Peyer's patch (tissue), 4 donors: Measurements from ENCODE around the gene ADGRL3. TPM values are rescaled to one million over a fixed set of nuclear protein-coding genes. Genes with fewer than 3 reads are reported as not detected.
A peak's percentile ranks its signal among the peaks of the same experiment; 100 is the strongest.

Experiments
- DNase-seq, 3 donors: peaks; one replicate each; pipeline ENCODE4 v3.0.0-alpha.2; 2017 to 2019
- H3K27ac ChIP-seq, 4 donors: fragments of 200-600 bp; sonication (generic); one replicate each; pipeline ENCODE4 v1.5.1; 2016 to 2019
- H3K27me3 ChIP-seq, 2 donors: fragments of 200-600 bp; sonication (generic); one replicate each; pipeline ENCODE4 v1.5.1; 2019
- H3K36me3 ChIP-seq, 3 donors: fragments of 200-600 bp; sonication (generic); one replicate each; pipeline ENCODE4 v1.5.1; 2016 to 2019
- H3K4me1 ChIP-seq, 4 donors: fragments of 200-600 bp; sonication (generic); one replicate each; pipeline ENCODE4 v1.5.1; 2016 to 2019
- H3K4me3 ChIP-seq, 4 donors: fragments of 200-600 bp; sonication (generic); 1 replicate in 3 of 4; 2 replicates in 1 of 4; pipeline ENCODE4 v1.5.1; 2016 to 2019; ENCODE audit warnings: mild to moderate bottlenecking in 1 of 4
- H3K9me3 ChIP-seq, 4 donors: fragments of 200-600 bp; sonication (generic); one replicate each; pipeline ENCODE4 v1.5.1; 2016 to 2019; ENCODE audit warnings: mild to moderate bottlenecking in 1 of 4
- POLR2A ChIP-seq, 2 donors: fragments of 450-650 bp; IDR thresholded peaks; one replicate each; pipeline ENCODE4 v1.5.1; 2017; ENCODE audit warnings: antibody characterized with exemption in 2 of 2, mild to moderate bottlenecking in 2 of 2, moderate library complexity in 2 of 2
- total RNA-seq, 4 donors: library from RNA; depleted of rRNA; stranded (reverse); fragments of >200 nt; gene quantifications; one replicate each; pipeline ENCODE4 v1.1.0, GENCODE V29; 2016
- TF ChIP-seq, protein P1 (sequence below), 6 experiments: fragments of 450-650 bp in 4 of 6; fragments of 200-600 bp in 2 of 6; sonication (generic) in 1 of 6; IDR thresholded peaks; one replicate each; pipeline ENCODE4 v1.5.1; 2017 to 2019; ENCODE audit warnings: antibody characterized with exemption in 6 of 6, mild to moderate bottlenecking in 3 of 6, moderate library complexity in 1 of 6

Gene ADGRL3
- total RNA-seq, 4 donors from 2014 or later = 3.7 to 39.6 (median 9.1) TPM

DNA sequence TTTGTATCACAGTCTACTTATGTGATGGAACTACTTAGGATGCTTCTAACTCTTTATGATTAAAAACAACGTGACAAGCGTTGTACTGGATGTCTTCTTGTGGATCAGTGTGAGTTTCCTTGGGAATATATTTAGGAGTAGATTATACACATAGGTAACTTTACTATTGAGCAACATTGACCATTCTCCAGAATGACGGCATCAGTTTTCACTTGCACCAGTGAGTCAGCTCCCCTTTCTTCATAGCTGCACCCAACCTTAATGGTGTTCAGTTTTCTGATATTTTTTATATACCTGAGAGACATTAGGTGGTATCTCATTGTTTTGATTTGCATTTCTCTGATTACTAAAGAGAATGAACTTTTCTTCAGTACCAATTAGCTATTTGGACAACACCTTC, 343.9 kb downstream of the ADGRL3 start:
- Histone ChIP-seq H3K27me3 (no peaks in the 10 kb centered on the region), H3K27ac (no peak overlapping the region), H3K36me3 (no peaks in the 10 kb centered on the region), H3K4me3 (no peak overlapping the region), H3K9me3 (no peaks in the 10 kb centered on the region), H3K4me1 (peaks cover 0 to 7% (median 0%) of the 10 kb centered on the region in 4 donors)
- no peak for TF ChIP-seq POLR2A (IDR thresholded peaks at IDR 0.05)
- no peak for DNase-seq

DNA sequence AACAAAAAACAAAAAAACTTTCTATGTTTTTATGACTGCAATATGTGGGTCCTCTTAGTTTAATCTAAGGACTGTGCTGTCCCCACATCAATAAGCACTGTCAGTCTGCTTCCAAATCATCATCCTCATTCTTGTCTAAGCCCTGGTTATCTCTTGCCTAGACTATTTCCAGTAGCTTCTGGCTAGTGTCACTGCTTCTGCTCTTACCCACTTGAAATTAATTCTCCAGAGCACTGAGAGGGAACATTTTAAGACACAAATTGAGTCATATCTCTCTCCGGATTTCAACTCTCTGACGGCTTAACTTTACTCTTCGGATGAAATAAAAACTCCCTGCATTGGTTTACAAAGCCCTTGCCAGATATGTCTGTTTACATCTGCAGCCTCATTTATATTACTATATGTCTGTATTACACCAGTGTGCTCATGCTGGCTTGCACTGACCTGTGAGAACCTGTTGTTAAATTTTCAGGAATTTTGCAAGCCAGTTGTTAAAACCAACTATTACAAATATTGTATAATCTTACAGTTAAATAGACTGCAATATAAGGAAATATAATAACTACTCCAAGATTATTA, 345.9 kb downstream of the ADGRL3 start:
- no peak overlapping the region for H3K4me3 ChIP-seq
- no peaks in the 10 kb centered on the region for H3K36me3 ChIP-seq
- DNase-seq = no peak
- peaks cover 0 to 7% (median 0%) of the 10 kb centered on the region in 4 donors for H3K4me1 ChIP-seq
- no peaks in the 10 kb centered on the region for H3K9me3 ChIP-seq
- no peaks in the 10 kb centered on the region for H3K27me3 ChIP-seq
- no peak overlapping the region for H3K27ac ChIP-seq
- TF ChIP-seq, protein P1, sequence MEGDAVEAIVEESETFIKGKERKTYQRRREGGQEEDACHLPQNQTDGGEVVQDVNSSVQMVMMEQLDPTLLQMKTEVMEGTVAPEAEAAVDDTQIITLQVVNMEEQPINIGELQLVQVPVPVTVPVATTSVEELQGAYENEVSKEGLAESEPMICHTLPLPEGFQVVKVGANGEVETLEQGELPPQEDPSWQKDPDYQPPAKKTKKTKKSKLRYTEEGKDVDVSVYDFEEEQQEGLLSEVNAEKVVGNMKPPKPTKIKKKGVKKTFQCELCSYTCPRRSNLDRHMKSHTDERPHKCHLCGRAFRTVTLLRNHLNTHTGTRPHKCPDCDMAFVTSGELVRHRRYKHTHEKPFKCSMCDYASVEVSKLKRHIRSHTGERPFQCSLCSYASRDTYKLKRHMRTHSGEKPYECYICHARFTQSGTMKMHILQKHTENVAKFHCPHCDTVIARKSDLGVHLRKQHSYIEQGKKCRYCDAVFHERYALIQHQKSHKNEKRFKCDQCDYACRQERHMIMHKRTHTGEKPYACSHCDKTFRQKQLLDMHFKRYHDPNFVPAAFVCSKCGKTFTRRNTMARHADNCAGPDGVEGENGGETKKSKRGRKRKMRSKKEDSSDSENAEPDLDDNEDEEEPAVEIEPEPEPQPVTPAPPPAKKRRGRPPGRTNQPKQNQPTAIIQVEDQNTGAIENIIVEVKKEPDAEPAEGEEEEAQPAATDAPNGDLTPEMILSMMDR (IDR thresholded peaks at IDR 0.05) = no peak
- no peak for TF ChIP-seq POLR2A (IDR thresholded peaks at IDR 0.05)

DNA sequence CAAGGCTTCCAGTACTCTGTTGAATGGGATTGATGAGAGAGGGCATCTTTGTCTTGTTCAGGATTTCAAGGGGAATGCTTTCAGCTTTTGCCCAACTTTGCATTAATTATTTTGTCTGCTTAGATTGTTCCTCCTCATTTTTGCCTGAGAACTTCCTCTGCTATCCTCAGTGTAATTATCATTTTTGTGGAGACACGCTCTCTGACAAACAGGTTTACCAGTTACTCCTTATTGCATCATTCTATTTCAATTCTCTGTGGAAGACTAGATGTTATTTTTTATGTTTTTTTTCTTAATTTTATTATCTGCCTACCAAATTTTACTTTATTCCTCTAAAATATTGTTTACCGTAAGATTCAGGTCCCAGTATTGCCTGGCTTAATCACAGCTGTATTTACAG, 349.2 kb downstream of the ADGRL3 start:
- TF ChIP-seq POLR2A (IDR thresholded peaks at IDR 0.05) = no peak
- TF ChIP-seq, protein P1 (IDR thresholded peaks at IDR 0.05) = no peak
- H3K9me3 ChIP-seq = no peaks in the 10 kb centered on the region
- no peak overlapping the region for H3K27ac ChIP-seq
- DNase-seq = no peak
- no peaks in the 10 kb centered on the region for H3K27me3 ChIP-seq
- H3K36me3 ChIP-seq = no peaks in the 10 kb centered on the region
- no peak overlapping the region for H3K4me3 ChIP-seq
- H3K4me1 ChIP-seq = no peaks in the 10 kb centered on the region

DNA sequence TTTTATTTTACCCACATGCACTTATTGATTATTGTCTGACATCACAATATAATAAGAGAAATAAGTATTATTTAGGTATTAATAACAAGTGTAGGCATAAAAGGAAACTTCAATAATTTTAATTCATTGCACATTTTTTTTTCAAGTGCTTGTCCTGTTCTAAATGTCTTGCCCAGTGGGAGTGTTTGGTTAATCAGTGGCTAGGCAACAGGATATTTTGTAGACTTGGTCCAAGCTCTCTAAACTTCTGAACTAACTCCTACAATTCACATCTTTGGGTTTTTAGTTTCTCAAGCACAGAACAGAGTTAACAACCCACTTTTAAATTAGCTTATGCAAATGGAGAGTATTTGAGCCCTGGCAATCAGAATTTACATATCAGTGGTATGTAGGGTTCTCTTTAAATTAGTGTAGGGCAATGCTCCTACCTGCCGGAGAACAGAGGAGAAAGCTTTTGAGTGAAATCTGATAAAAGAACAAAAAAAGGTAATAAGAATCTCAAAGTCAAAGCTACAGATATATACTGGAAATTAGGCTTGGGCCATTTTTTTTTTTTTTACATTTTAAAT, 353.5 kb downstream of the ADGRL3 start:
- no peak for TF ChIP-seq POLR2A (IDR thresholded peaks at IDR 0.05)
- TF ChIP-seq, protein P1 (IDR thresholded peaks at IDR 0.05) = no peak
- Histone ChIP-seq H3K4me1 (peaks cover 0 to 10% (median 0%) of the 10 kb centered on the region in 4 donors), H3K27me3 (no peaks in the 10 kb centered on the region), H3K9me3 (no peaks in the 10 kb centered on the region), H3K36me3 (no peaks in the 10 kb centered on the region), H3K4me3 (no peak overlapping the region), H3K27ac (no peak overlapping the region)
- DNase-seq = no peak

DNA sequence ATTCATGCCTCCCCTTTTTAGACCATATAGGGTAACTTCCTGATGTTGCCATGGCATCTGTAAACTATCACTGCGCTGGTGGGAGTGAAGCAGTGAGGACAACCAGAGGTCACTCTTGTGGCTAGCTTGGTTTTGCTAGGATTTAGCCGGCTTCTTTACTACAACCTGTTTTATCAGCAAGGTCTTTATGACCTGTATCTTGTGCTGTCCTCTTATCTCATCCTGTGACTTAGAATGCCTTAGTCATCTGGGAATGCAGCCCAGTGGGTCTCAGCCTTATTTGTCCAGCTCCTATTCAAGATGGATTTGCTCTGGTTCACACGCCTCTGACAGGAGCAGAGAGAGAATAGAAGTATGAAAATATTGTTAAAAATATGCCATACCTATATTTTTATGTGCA, 355.7 kb downstream of the ADGRL3 start:
- no peaks in the 10 kb centered on the region for H3K27me3 ChIP-seq
- peak overlapping the region in 3 of 4 donors; percentile 47 to 50 (median 47) for H3K27ac ChIP-seq
- peak in 1 of 3 donors; percentile 60 for DNase-seq
- no peak overlapping the region for H3K4me3 ChIP-seq
- no peaks in the 10 kb centered on the region for H3K36me3 ChIP-seq
- no peaks in the 10 kb centered on the region for H3K9me3 ChIP-seq
- TF ChIP-seq, protein P1 (IDR thresholded peaks at IDR 0.05) = no peak
- TF ChIP-seq POLR2A (IDR thresholded peaks at IDR 0.05) = no peak
- peaks cover 0 to 10% (median 0%) of the 10 kb centered on the region in 4 donors for H3K4me1 ChIP-seq

DNA sequence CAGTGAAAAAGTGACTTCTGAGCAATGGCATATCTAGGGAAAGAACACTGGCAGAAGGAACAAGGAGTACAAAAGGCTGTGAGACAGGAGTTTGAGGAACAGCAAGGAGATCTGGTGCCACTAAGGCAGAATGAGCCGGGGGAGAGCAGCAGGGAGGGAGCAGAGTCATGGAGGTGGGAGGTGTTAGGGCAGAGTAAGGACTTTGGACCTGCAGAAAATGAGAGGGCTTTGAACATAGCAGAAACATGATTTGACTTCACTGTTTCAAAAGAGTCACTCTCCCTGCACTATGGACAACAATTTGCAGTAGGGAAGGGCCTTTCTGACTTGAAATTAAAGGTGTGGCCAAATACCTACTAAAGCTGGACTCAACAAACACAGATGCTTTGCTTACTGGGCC, 356.2 kb downstream of the ADGRL3 start:
- no peak for TF ChIP-seq POLR2A (IDR thresholded peaks at IDR 0.05)
- TF ChIP-seq, protein P1 (IDR thresholded peaks at IDR 0.05) = no peak
- H3K4me3 ChIP-seq = no peak overlapping the region
- peak in 1 of 3 donors; percentile 55 for DNase-seq
- H3K4me1 ChIP-seq = peaks cover 0 to 10% (median 0%) of the 10 kb centered on the region in 4 donors
- no peaks in the 10 kb centered on the region for H3K27me3 ChIP-seq
- peak overlapping the region in 3 of 4 donors; percentile 47 to 50 (median 47) for H3K27ac ChIP-seq
- H3K9me3 ChIP-seq = no peaks in the 10 kb centered on the region
- no peaks in the 10 kb centered on the region for H3K36me3 ChIP-seq
